GM20431 (cell line): Measurements from ENCODE around the gene PTPN3.

Experiments used
- in situ Hi-C: fragments of 300-500 bp; cut with MseI, MboI; formaldehyde crosslinking; loops from one replicate; pipeline ENCODE4 v1.15.0; 2020; ENCODE audit warnings: low sequenced_read_pairs; ENCODE audit not compliant: unreplicated experiment

Gene PTPN3

GRCh38 chr9:109506097-109506712, 8.1 kb upstream of the PTPN3 start:
- in situ Hi-C loops = no loop called here

- in situ Hi-C loops = no loop called here
Measured at GRCh38 chr9:109504689-109505088, 6.6 kb upstream of the PTPN3 start.

- in situ Hi-C loops = no loop called here
Measured at GRCh38 chr9:109500421-109500974, 2.4 kb upstream of the PTPN3 start.

GRCh38 chr9:109499631-109500410, 1.7 kb upstream of the PTPN3 start:
- in situ Hi-C loops = no loop called here

GRCh38 chr9:109499093-109499630, 1.1 kb upstream of the PTPN3 start:
- in situ Hi-C loops = no loop called here

GRCh38 chr9:109497226-109498153, 617 bp downstream of the PTPN3 start:
- in situ Hi-C loops = no loop called here

- in situ Hi-C loops = no loop called here
Measured at GRCh38 chr9:109496841-109497225, 1.3 kb downstream of the PTPN3 start.

- in situ Hi-C loops = no loop called here
Measured at GRCh38 chr9:109496218-109496617, 1.9 kb downstream of the PTPN3 start.

- in situ Hi-C loops = no loop called here
Measured at GRCh38 chr9:109493648-109494047, 4.5 kb downstream of the PTPN3 start.

- in situ Hi-C loops = no loop called here
Measured at GRCh38 chr9:109491590-109491989, 6.5 kb downstream of the PTPN3 start.

- in situ Hi-C loops = no loop called here
Measured at GRCh38 chr9:109488791-109489492, 9.2 kb downstream of the PTPN3 start.

- in situ Hi-C loops = no loop called here
Measured at GRCh38 chr9:109488351-109488750, 9.8 kb downstream of the PTPN3 start.

- in situ Hi-C loops = no loop called here
Measured at GRCh38 chr9:109487247-109487646, 10.9 kb downstream of the PTPN3 start.

GRCh38 chr9:109483744-109484429, 14.2 kb downstream of the PTPN3 start:
- in situ Hi-C loops = no loop called here

- in situ Hi-C loops = no loop called here
Measured at GRCh38 chr9:109482391-109482916, 15.7 kb downstream of the PTPN3 start.

GRCh38 chr9:109481856-109482255, 16.3 kb downstream of the PTPN3 start:
- in situ Hi-C loops = no loop called here

- in situ Hi-C loops = no loop called here
Measured at GRCh38 chr9:109479822-109480221, 18.3 kb downstream of the PTPN3 start.

GRCh38 chr9:109478665-109479380, 19.3 kb downstream of the PTPN3 start:
- in situ Hi-C loops = no loop called here
